NCI-H2081 (cell line): ENCODE results near the gene KIF21A.

Source experiments
- DNase-seq, 2 experiments: peaks; one replicate each; lab custom pipeline; 2025; lab: John Stamatoyannopoulos, UW

The KIF21A gene

DNA sequence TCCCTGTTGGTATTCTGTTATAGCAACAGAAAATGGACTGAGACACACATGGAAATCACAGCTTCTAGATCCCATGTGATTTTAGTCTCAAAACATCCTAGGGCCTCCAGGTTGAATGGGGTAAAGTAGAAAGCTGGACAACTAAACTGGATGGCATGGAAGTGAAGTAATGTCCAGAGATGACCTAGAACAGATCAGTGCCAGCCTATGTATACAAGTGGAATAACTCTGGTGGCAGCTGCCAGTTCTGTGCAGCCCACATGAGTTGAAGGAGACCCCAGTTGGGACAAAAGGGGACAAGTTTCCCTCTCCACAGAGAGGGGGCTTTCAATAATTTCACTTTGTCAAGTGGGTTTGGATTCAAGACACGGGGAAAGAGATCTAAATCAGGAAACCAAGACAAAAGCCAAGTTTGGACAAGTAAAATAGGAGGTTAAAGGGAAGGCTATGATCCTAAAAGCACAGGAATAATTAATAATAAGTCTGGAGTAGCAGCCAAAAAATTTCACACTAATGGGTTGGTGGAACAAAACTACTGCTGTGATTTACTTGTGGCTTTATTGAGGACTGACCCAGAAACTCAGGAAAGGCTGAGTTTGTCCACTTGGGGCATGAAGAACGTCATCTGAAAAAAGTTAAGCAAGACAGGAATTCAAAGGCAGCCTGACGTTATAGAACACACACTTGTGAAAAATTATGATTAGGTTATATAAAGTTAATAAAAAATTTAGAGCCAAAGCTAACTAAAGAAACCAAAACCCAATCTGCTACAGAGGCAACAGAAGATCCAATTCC, 11.7 kb downstream of the KIF21A start:
- no peak for DNase-seq

DNA sequence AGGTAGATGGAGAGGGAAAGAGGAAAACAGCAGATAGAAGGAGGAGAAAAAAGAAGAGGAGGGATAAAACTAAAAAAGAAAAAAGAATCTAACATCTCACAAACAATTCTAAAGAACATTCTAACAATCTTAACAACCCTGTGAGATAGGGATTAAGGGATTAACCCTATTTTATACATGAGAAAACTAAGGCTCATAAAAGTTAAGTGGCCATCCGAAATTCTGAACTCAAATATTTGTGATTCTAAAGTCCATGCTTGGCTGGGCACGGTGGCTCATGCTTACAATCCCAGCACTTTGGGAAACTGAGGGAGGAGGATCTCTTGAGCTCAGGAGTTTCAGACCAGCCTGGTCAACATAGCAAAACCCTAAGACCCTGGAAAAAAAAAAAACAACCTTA, 13.1 kb downstream of the KIF21A start:
- no peak for DNase-seq

DNA sequence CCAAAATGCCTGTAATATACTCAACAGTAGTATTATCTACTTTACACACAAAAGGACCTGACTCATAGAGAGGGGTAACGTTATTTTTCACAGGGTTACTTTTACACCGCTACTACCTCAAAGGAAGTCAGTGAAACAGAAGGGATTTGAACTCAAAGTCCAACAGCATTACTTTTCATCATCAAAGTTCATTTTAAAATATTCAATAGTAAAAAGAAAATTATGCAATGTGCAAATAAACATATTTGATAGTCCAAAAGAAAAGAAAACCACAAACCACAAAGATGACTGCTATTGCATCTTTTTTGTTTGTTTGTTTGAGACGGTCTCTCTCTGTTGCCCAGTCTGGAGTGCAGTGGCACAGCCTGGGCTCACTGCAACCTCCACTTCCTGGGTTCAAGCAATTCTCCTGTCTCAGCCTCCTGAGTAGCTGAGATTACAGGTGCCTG, 15.5 kb downstream of the KIF21A start:
- no peak for DNase-seq

DNA sequence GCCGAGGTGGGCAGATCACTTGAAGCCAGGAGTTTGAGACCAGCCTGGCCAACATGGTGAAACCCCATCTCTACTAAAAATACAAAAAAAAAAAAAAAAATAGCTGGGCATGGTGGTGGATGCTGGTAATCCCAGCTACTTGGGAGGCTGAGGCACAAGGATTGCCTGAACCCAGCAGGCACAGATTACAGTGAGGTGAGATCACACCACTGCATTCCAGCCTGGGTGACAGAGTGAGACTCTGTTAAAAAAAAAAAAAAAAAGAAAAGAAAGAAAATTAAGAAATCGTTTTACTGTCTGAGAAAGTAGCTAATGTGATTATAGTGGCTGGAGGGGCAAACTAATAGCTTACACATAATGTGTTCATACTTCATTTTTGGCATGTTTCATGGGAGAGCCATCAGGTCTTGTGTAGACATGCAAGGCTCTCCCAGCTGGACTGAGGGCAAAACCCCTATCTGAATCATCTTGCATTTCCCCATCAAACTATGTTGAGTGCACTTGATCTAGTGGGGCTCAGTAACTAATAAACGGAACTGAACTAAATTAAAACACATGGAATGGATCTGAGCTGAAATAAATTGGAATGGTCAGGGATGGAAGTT, 16.2 kb downstream of the KIF21A start:
- no peak for DNase-seq

DNA sequence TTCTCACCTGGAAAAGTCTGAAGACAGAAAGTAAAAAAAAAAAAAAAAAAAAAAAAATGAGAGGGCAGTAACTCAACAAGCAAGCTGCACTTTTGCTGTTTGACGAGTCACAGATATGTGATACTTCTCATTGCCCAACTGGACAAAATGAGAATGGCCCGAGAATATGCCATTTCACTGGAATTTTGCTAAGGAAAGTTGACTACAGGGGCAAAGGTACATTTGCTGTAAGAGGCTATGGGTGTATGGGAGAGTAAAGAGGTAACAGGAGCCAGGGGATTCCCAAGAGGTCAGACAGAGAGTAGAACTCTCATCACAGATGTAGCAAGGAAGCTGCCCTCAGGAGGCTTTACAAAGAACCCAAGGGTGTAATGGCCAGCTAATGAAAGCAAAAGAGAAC, 22.9 kb downstream of the KIF21A start:
- DNase-seq, result no peak

DNA sequence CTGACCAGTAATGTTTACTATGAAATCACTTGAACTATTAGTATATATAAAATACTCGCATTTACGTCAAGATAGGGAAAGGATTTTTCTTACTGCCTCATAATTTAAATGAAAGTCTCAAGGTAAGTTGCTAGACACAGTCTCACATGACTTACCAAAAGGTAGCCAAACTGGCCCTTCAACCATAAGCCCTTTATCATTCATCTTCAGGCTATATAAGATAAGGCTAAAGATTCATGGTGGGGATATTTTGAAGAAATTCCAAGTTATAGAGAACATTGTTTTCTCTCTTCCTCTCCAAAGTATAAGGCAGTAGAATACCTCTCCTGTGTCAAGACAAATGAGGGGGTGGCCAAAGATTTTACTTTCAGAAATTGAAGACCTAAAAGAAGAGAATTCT, 23.4 kb downstream of the KIF21A start:
- DNase-seq, result no peak

DNA sequence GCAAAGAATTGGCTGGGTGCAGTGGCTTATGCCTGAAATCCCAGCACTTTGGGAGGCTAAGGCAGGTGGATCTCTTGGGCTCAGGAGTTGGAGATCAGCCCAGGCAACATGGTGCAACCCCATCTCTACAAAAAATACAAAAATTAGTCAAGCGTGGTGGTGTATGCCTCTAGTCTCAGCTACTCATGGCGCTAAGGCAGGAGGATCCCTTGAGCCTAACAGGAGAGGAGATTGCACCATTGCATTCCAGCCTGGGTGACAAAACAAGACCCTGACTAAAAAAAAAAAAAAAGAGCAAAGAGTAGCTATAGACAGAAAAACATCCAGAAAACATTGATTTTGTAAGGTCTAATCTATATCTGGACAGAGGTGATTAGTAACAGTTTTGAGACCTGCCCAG, 25.0 kb downstream of the KIF21A start:
- DNase-seq, result no peak

DNA sequence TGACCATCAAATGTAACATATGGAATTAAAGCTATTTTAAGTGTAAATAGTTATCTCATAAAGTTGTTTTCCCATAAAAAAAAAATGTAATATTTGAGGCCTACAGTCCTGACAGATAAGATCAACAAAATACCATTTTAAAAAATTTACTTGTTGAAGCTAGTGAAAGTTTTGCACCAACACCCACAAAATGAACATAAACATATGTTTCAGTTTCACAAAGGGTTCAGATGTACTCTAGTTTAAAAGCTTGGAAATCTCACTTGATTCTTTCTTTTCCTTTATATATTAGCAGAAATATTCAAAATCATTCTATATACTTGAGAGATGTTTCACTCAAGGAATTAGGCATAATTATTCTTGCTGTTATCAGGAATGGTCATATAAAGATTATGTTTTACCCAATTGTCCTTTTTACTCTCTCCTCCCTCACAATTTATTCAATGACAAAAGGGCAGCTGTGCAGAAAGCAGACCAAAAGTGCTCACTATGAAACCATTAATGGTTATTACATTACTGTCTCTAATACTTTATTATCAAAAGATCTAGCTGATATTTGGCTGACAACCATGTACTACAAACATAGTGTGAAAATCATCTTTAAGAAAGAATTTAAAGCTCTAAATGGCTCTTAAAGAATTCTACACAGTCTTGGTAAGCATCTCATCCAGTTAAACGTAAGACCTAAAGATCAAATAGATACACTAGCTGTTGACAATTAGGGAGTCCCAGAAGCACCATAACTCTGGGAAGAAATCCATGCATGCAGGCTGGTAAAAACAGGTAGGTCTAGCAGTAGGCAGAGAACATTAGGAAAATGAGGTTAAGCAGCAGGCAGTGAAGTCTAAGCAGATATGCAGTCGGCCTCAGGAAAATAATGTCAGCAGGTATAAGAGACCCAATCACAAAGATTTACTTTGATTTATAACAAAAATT, 28.8 kb downstream of the KIF21A start:
- no peak for DNase-seq

DNA sequence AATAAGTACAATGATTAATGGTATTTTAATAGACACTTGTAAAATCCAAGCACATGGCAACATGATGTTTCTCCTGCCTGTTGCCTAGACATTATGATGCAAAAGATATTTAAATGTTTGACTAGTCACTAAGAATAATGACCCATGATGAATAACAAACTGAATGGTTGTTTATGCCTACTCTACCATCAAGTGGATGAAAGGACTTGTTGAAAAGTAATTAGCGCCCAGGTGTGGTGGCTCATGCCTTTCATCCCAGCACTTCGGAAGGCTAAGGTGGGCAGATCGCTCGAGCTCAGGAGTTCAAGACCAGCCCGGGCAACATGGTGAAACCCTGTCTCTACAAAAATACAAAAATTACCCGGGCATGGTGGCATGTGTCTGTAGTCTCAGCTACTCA, 30.7 kb downstream of the KIF21A start:
- peak; percentile 12 to 71 for DNase-seq

DNA sequence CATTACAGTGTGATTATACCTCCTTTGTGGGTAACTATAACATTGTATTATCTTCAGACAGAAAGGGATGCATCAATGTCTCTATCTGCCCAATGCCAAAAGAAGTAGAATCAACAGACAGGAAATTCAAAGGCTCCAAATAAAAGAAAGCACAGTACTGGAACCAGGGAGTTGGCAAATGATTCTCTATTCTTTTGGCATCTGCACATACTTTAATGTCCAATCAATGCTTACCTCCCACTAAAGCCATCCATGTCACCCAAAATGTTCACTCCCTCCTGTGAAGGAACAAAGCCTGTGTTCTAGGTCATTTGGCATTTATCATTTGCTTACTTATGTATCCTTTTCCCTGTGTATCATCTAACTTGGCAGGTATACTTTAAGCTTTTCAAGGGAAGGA, 36.7 kb downstream of the KIF21A start:
- no peak for DNase-seq

DNA sequence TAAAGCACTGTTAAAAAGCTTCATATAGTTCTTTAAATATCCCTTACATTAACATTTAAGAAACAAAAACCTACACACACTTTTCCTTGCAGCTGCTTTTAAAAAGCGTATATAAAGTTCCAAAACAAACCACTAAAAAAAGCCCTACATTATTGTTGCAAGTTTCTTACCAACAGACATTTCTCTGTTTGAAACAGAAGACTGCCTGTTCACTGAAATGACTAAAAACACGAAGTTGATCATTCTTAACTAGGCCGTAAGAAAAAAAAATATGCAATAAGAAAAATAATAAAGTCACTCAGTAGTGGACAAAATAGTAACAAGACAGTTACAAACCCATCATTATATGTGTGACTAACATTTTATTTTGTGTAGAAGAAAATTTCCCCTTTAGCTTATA, 37.3 kb downstream of the KIF21A start:
- DNase-seq, result no peak

DNA sequence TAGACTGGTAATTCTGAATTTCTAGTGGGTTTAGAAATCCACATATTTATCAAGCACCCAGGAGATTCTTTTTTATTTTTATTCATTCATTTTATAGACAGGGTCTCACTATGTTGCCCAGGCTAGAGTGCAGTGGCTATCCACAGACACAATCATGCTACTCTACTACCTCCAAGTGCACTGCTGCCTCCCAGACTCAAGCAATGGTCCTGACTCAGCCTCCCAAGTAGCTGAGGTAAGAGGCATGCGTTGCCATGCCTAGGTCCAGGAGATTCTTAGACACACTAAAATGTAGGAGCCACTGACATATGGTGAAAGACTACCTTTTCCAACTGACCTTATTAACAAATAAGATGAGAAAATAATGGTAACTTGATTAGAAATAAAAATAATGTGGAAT, 38.9 kb downstream of the KIF21A start:
- DNase-seq, result no peak

DNA sequence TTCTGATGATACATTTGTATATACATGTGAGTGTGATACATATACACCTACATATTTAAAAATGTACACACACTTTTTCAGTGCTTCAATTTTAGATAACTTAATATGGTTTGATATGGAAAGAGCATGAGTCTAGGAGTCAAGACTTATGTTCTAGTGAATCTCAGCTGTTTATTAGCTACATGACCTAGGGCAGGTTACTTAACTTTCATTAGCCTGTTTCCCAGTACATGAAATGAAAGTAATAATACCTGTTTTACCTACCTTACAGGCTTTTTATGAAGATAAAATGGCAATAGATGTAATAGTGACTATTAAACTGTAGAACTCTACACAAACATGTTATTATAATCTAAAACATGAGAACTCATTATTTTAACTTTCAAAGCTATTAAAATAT, 39.5 kb downstream of the KIF21A start:
- DNase-seq, result no peak

DNA sequence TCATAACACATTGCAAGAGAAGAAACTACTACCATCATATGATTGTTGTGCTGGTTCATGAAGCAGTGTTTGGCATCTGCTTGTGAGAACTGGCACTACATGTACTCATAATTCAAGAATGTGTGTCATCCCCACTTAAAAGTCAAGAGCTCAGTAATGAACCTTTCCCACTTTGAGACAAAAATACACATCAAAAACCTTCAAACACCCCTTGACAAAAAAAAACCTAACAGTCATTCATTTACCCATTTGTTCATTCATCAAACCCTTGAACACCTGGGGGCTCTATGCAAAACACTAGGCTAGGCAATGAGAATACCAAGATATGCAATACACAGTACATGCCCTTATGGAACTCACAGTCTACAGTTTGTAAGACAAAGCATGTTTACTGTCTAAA, 40.0 kb downstream of the KIF21A start:
- no peak for DNase-seq

DNA sequence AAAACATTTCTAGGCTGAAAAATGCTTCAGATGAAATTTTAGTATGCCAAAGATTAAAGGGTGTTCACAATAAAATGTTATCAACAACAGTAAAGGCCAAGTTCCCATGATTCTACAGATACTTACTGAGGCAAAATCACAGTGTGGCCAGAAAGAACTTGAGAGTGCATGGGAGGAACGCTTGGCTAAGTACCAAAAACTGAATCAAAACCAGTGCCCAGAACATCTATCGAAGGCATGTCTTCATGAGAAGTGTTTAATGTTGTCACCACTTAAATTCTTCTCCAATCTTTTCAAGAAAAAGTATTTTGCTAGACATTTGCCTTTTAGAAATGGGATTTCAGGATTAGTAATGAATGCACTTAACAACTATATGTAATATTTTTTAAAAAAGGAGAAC, 41.5 kb downstream of the KIF21A start:
- DNase-seq, result no peak

DNA sequence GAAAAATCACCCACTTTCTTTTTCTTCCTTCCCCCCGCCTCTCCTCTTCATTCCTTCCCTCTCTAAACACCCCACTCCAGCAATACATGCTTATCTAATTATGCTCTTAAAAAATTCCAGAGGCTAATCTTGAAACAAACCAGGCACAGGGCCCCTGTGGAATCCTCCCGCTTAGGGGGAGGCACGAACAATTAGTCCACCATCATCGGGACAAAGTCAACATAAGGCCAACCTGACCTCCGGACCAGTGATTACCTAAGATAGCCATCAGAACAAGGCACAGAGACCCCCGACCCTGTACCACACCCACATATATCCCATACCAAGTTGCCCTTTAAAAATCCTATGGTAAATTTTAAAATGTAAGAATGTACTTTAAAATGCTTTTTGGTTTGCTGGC, 47.1 kb downstream of the KIF21A start:
- DNase-seq, result no peak

DNA sequence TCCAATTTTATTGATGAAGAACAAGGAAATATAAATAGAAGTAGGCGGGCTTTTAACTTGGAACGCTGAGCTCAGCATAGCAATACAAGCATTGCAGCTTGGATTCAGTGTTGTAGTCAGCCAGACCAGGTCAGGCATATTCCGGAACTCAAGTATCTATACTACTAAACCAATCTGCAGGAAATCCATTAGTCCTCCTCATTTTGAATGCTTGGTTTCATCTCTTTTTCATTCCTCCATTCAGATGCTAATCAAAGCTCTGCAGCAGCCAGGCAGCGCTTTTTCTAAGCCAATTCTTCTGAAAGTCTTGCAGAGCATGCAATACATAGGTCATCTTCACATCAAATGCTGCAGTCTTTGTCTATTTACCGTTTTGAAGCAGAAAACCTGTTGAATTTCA, 49.0 kb downstream of the KIF21A start:
- DNase-seq, result no peak

DNA sequence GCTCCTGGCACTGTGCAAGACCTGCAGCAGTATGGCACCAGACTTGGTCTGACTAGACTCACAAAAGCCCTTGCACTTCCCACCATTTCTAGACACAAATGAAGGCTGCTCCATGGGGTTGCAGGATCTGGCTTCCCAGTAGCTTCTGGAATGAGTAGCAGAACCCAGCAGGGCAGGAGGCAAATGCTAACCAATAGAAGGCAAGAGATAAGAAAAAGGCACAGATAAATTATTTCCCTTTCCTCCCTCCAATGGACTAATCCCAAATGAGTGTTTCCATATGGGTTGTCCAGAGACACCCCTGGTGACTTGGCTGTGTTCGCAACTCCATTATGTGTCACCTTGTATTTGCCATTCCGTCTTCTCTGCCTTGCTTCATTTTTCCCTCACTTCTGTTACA, 49.7 kb downstream of the KIF21A start:
- DNase-seq, result no peak

DNA sequence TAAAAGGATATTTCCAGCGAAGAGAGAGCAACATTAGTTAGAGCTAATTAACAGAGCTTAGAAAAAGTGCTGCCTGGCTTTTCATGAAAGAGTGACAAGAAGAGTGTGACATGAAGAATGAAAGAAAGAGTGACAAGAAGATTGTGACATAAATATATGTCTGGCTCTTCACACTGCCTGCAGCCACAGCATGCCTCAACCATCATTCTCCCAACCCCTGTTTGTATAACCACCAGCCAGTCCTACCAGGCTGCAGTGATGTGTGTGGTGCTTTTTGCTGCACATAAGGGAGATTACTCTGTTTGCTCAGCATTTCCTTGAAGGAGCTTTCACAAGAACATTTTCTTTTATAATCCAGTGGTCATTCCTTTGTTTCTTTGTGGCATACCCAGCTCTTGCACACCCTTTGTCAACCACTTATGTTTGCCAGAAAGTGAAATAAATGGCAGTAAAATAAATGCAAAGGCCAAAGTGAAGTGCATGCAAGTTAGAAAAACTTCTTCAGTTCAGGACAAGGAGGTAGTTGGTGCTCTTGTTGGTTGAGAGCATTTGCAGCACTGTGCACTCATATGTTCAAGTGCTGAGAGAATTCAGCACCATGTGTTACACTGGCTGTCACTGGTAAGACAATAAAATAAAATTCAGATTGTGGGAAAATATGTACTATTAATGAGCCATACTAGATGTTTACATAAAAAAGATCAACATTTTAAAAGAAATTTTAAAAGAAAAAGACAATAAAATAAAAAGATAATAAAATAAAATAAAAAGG, 50.6 kb downstream of the KIF21A start:
- no peak for DNase-seq

DNA sequence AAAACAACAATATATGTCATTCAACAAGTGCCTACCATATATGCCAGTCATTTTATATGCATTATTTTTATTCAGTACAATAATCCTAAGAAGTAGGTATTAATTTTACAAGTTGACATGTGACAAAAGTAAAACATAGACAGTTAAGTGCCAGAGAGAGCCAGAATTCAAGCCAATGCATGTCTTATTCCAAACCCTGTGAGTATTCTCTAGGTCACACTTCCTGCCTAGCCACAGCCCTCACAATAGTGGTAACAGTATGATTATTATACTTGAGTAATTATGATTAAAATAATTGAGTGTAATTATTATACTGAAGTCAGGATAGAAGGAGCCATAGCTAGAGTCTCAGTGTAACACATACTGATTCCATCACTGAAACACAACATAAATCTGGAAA, 52.2 kb downstream of the KIF21A start:
- no peak for DNase-seq

DNA sequence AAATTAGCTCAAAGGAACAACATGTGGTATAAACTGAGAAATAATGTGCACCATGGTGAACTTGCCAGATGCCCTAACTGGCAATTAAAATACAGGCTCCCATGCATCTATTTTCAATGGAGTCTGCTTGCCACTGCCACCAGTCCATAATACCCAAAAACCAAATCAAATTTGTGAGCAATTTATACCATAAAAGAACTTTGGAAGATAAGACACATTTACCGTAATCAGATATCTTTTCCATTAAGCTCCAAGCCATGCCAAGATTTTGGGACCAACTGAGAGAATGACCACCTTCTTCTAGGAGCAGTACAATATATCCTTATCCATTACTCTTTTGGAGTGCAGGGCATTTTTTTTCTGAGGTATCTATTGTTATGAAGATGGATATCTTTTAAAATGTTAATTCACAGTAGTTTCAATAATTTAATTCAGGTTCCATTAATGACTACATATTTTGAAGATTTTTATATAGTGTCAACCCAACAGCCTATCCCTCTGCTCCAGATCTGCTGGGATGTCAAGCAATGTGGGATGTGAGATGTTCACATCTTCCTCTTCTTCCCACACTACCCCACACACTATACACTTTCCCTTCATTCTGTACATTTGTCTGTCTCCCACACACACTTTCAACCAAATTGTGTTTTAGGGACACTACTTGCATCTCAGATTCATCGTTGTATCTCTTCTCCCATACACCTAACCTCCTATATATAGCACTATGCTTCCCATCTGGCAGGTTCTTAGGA, 53.3 kb downstream of the KIF21A start:
- no peak for DNase-seq
